ENCODE results near the gene KCNJ10. TPM values are rescaled to one million over a fixed set of nuclear protein-coding genes. Genes with fewer than 3 reads are reported as not detected.

The KCNJ10 gene
- total RNA-seq, 2 experiments from 2014 or later: not detected

- Mint-ChIP-seq H3K4me1 (no peaks in the 10 kb centered on the region), H3K27me3 (peaks cover 54% of the 10 kb centered on the region), H3K36me3 (no peaks in the 10 kb centered on the region), H3K27ac (no peak overlapping the region), H3K9me3 (ENCODE audit: low read depth) (no peaks in the 10 kb centered on the region), H3K4me3 (no peak overlapping the region)
- DNase-seq: peak; percentile 11
- no peak for ATAC-seq
- CTCF ChIA-PET: no interaction called here
Measured at GRCh38 chr1:159980076-159980475, 89.9 kb downstream of the KCNJ10 start.

GRCh38 chr1:159979257-159979656 lies 90.7 kb downstream of the KCNJ10 start:
- Mint-ChIP-seq H3K9me3 (ENCODE audit: low read depth) (no peaks in the 10 kb centered on the region), H3K4me1 (no peaks in the 10 kb centered on the region), H3K4me3 (no peak overlapping the region), H3K36me3 (no peaks in the 10 kb centered on the region), H3K27ac (no peak overlapping the region), H3K27me3 (peaks cover 50% of the 10 kb centered on the region)
- no peak for DNase-seq
- CTCF ChIA-PET: interaction anchor here (1.4 kb wide), 1 partner anchor 29 kb away, joined by 4 read pairs; no protein-coding TSS in a partner anchor
- no peak for ATAC-seq

DNA sequence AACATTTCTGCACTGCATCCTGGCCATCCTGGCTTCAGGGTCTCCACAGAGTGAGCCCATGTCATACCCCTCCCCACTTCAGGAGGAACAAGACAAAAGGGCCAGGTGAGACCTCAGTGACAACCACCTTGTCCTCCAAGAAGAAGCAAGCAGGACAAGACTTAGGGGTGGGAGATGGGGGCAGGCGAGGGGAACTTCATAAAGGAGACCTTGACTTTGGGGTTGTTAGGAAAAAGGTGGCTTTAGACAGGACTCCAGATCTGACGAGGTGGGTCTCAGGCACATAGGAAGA lies 91.9 kb downstream of the KCNJ10 start:
- H3K36me3 Mint-ChIP-seq: no peaks in the 10 kb centered on the region
- CTCF ChIA-PET: interaction anchor here (1.4 kb wide), 1 partner anchor 30 kb away, joined by 4 read pairs; no protein-coding TSS in a partner anchor
- no peak for ATAC-seq
- H3K9me3 Mint-ChIP-seq (ENCODE audit: low read depth): no peaks in the 10 kb centered on the region
- no peaks in the 10 kb centered on the region for H3K4me1 Mint-ChIP-seq
- peaks cover 42% of the 10 kb centered on the region for H3K27me3 Mint-ChIP-seq
- no peak overlapping the region for H3K27ac Mint-ChIP-seq
- no peak overlapping the region for H3K4me3 Mint-ChIP-seq
- peak; percentile 27 for DNase-seq

GRCh38 chr1:159977364-159978106 lies 92.4 kb downstream of the KCNJ10 start:
- CTCF ChIA-PET: interaction anchor here (1.9 kb wide), 1 partner anchor 30 kb away, joined by 5 read pairs; no protein-coding TSS in a partner anchor
- peak; percentile 22 for DNase-seq
- H3K4me3 Mint-ChIP-seq: no peak overlapping the region
- H3K36me3 Mint-ChIP-seq: no peaks in the 10 kb centered on the region
- H3K9me3 Mint-ChIP-seq (ENCODE audit: low read depth): no peaks in the 10 kb centered on the region
- H3K27ac Mint-ChIP-seq: no peak overlapping the region
- H3K27me3 Mint-ChIP-seq: peaks cover 42% of the 10 kb centered on the region
- no peak for ATAC-seq
- H3K4me1 Mint-ChIP-seq: no peaks in the 10 kb centered on the region

- DNase-seq: peak; percentile 19
- CTCF ChIA-PET: no interaction called here
- no peak for ATAC-seq
- Mint-ChIP-seq H3K4me3 (no peak overlapping the region), H3K36me3 (no peaks in the 10 kb centered on the region), H3K4me1 (no peaks in the 10 kb centered on the region), H3K27me3 (peaks cover 37% of the 10 kb centered on the region), H3K9me3 (ENCODE audit: low read depth) (no peaks in the 10 kb centered on the region), H3K27ac (no peak overlapping the region)
Measured at GRCh38 chr1:159974350-159974965, 95.5 kb downstream of the KCNJ10 start.

DNA sequence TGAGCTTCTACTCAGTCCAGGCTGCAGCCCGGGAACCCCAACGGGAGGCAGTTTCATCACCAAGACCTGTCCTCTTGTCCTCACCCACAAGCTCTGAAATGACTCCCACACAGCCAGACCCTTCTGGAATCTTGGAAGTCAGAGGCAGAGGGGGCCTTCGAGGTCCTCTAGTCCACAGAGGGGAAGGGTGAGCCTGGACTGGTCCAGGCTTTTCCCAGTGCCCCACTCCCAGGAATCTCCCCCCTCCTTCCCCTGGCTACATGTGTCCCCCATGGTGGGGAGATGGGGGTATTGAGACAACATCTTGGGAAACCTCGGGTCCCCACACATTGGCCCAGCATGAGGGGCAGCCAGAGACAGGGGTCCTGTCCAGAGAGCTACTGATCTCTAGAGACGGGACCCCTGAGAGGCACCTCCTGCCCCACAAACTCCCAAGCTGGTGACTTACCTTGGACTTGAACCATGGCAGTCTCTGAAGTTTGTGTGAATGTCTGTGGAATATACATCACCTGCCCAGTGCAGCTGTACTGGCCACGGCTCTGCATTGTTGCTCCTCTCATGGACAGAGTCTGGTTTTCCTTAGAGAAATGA lies 96.5 kb downstream of the KCNJ10 start:
- no peaks in the 10 kb centered on the region for H3K4me1 Mint-ChIP-seq
- DNase-seq (peak; percentile 19), ATAC-seq (no peak)
- H3K27me3 Mint-ChIP-seq: peaks cover 34% of the 10 kb centered on the region
- H3K27ac Mint-ChIP-seq: no peak overlapping the region
- CTCF ChIA-PET: interaction anchor here (1.2 kb wide), 1 partner anchor 34 kb away, joined by 6 read pairs; no protein-coding TSS in a partner anchor
- no peaks in the 10 kb centered on the region for H3K9me3 Mint-ChIP-seq (ENCODE audit: low read depth)
- no peak overlapping the region for H3K4me3 Mint-ChIP-seq
- no peaks in the 10 kb centered on the region for H3K36me3 Mint-ChIP-seq

DNA sequence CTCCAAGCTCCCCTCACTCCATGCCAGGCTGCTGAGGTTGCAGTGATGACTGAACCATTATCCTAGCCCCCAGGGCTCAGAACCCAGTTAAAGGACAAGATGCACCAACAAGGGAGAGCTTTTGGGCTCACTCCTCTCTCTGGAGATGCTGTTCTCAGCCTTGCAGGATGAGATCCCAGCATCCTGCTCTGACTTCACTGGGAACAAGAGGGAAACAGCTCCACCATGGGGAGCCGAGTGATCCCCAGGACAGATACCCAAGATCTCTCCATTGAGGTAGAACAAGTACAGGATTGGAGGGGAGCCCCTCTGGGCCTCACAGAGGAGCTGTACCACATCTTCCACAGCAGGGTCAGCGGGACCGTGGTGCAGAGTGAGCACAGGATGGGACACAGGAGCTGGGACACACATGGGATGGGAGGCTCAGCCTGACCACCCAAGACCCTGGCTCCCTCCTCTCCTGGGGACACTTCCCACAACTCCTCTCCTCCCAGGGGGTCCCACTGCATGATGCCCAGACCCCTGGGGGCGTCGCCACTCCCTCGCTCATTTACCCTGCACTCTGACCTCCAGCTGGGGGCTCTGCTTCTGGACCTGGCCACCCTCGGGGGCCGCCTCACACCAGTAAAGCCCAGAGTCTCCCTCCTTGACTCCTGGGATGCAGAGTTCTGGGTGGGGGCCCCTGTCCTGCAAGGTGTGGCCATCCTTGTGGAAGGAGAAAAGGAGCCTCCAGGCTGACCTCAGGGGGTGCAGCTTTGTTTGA lies 97.3 kb downstream of the KCNJ10 start:
- Mint-ChIP-seq H3K27ac (no peak overlapping the region), H3K4me1 (no peaks in the 10 kb centered on the region), H3K36me3 (no peaks in the 10 kb centered on the region), H3K27me3 (peaks cover 34% of the 10 kb centered on the region), H3K4me3 (no peak overlapping the region), H3K9me3 (ENCODE audit: low read depth) (no peaks in the 10 kb centered on the region)
- CTCF ChIA-PET: interaction anchor here (1.2 kb wide), 1 partner anchor 35 kb away, joined by 6 read pairs; no protein-coding TSS in a partner anchor
- ATAC-seq (no peak), DNase-seq (peak; percentile 37)

- no peaks in the 10 kb centered on the region for H3K36me3 Mint-ChIP-seq
- H3K4me1 Mint-ChIP-seq: no peaks in the 10 kb centered on the region
- CTCF ChIA-PET: interaction anchor here (1.6 kb wide), 1 partner anchor 37 kb away, joined by 4 read pairs; no protein-coding TSS in a partner anchor
- H3K27me3 Mint-ChIP-seq: peaks cover 39% of the 10 kb centered on the region
- H3K27ac Mint-ChIP-seq: no peak overlapping the region
- no peak overlapping the region for H3K4me3 Mint-ChIP-seq
- no peak for ATAC-seq
- no peaks in the 10 kb centered on the region for H3K9me3 Mint-ChIP-seq (ENCODE audit: low read depth)
- DNase-seq: peak; percentile 18
Measured at GRCh38 chr1:159970932-159971342, 99.0 kb downstream of the KCNJ10 start.

DNA sequence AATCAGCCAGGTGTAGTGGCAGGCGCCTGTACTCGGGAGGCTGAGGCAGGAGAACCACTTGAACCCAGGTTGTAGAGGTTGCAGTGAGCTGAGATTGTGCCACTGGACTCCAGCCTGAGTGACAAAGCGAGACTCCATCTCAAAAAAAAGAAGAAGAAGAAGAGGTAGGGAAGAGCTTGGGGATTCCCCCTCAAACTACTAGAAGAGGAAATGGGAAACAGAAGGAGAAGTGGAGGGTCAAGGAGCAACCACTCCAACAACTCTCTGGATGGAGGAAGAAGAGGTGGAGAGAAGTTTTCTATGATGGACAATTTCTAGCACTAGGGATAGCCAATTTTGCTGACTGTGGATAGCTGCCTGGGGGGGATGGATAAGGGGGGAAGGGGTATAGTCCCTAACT lies 101.1 kb downstream of the KCNJ10 start:
- H3K9me3 Mint-ChIP-seq (ENCODE audit: low read depth): no peaks in the 10 kb centered on the region
- peaks cover 51% of the 10 kb centered on the region for H3K27me3 Mint-ChIP-seq
- H3K27ac Mint-ChIP-seq: no peak overlapping the region
- no peaks in the 10 kb centered on the region for H3K4me1 Mint-ChIP-seq
- DNase-seq (no peak), ATAC-seq (no peak)
- no peaks in the 10 kb centered on the region for H3K36me3 Mint-ChIP-seq
- CTCF ChIA-PET: interaction anchor here (1.1 kb wide), 1 partner anchor 35 kb away, joined by 3 read pairs; no protein-coding TSS in a partner anchor
- H3K4me3 Mint-ChIP-seq: no peak overlapping the region

- DNase-seq (no peak), ATAC-seq (no peak)
- H3K36me3 Mint-ChIP-seq: no peaks in the 10 kb centered on the region
- H3K9me3 Mint-ChIP-seq (ENCODE audit: low read depth): no peaks in the 10 kb centered on the region
- CTCF ChIA-PET: no interaction called here
- peaks cover 48% of the 10 kb centered on the region for H3K27me3 Mint-ChIP-seq
- no peaks in the 10 kb centered on the region for H3K4me1 Mint-ChIP-seq
- H3K4me3 Mint-ChIP-seq: no peak overlapping the region
- no peak overlapping the region for H3K27ac Mint-ChIP-seq
Measured at GRCh38 chr1:159965263-159965662, 104.7 kb downstream of the KCNJ10 start.

GRCh38 chr1:159964144-159964543 lies 105.8 kb downstream of the KCNJ10 start:
- H3K27ac Mint-ChIP-seq: no peak overlapping the region
- H3K9me3 Mint-ChIP-seq (ENCODE audit: low read depth): no peaks in the 10 kb centered on the region
- H3K4me3 Mint-ChIP-seq: no peak overlapping the region
- H3K36me3 Mint-ChIP-seq: no peaks in the 10 kb centered on the region
- H3K27me3 Mint-ChIP-seq: peaks cover 47% of the 10 kb centered on the region
- CTCF ChIA-PET: interaction anchor here (0.8 kb wide), 1 partner anchor 44 kb away, joined by 3 read pairs; no protein-coding TSS in a partner anchor
- ATAC-seq (no peak), DNase-seq (no peak)
- H3K4me1 Mint-ChIP-seq: peaks cover 6% of the 10 kb centered on the region

GRCh38 chr1:159962176-159962575 lies 107.8 kb downstream of the KCNJ10 start:
- H3K9me3 Mint-ChIP-seq (ENCODE audit: low read depth): no peaks in the 10 kb centered on the region
- H3K27me3 Mint-ChIP-seq: peaks cover 29% of the 10 kb centered on the region
- H3K27ac Mint-ChIP-seq: no peak overlapping the region
- no peak overlapping the region for H3K4me3 Mint-ChIP-seq
- H3K36me3 Mint-ChIP-seq: no peaks in the 10 kb centered on the region
- DNase-seq (no peak), ATAC-seq (no peak)
- H3K4me1 Mint-ChIP-seq: peaks cover 17% of the 10 kb centered on the region
- CTCF ChIA-PET: no interaction called here

- Mint-ChIP-seq H3K36me3 (no peaks in the 10 kb centered on the region), H3K9me3 (ENCODE audit: low read depth) (no peaks in the 10 kb centered on the region), H3K4me1 (peaks cover 17% of the 10 kb centered on the region), H3K27me3 (peaks cover 24% of the 10 kb centered on the region), H3K27ac (no peak overlapping the region), H3K4me3 (no peak overlapping the region)
- CTCF ChIA-PET: no interaction called here
- DNase-seq (no peak), ATAC-seq (no peak)
Measured at GRCh38 chr1:159961636-159962035, 108.3 kb downstream of the KCNJ10 start.

Data from activated CD8-positive, alpha-beta memory T cell treated with anti-CD3 and anti-CD28 coated beads, Interleukin-2, amount 10 ng/mL, durations not matched to agents 7 days and 5 days (primary cell).